NCI-H345 (cell line): Measurements from ENCODE around the gene PFN3.

Experiments used
- DNase-seq: peaks from one replicate; lab custom pipeline; 2025; lab: John Stamatoyannopoulos, UW

PFN3 gene

DNA sequence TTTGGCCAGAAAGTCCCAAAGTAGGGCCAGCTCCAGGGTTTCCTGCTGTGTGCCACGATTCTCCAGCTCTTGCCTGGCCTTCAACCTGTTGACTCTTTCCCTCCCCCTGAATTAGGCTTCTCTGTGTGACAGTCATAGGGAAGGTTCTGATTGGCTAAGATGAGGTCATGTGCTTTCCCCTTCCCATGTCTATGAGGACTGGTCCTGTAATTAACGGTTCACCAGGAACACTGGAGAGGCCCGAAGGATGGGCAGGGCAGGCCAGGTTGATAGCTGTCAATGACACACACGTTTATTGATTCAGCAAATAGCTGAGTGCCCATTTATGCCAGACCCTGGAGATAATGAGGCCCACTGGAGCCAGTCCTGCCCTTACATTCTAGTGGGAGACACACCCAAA, 37.2 kb upstream of the PFN3 start:
- no peak for DNase-seq

DNA sequence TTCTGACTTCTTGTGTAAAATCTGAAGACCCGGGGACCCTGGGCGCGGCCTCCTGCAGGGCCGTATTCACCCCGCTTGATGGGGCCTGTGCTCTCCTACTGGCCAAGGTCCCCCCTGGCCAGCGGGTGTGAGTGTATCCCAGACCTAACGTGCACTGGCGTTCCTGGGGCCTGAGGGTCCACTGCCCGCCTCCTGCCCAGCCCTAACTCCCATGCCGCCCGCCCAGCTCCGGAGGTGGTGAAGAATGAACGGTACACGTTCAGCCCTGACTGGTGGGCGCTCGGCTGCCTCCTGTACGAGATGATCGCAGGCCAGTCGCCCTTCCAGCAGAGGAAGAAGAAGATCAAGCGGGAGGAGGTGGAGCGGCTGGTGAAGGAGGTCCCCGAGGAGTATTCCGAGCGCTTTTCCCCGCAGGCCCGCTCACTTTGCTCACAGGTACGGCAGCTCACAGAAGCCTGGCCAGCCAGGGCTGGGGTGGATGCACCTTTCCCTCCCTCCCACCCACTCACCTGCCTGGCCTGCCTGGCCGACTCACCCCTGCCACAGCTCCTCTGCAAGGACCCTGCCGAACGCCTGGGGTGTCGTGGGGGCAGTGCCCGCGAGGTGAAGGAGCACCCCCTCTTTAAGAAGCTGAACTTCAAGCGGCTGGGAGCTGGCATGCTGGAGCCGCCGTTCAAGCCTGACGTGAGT, 35.5 kb upstream of the PFN3 start:
- DNase-seq = no peak

DNA sequence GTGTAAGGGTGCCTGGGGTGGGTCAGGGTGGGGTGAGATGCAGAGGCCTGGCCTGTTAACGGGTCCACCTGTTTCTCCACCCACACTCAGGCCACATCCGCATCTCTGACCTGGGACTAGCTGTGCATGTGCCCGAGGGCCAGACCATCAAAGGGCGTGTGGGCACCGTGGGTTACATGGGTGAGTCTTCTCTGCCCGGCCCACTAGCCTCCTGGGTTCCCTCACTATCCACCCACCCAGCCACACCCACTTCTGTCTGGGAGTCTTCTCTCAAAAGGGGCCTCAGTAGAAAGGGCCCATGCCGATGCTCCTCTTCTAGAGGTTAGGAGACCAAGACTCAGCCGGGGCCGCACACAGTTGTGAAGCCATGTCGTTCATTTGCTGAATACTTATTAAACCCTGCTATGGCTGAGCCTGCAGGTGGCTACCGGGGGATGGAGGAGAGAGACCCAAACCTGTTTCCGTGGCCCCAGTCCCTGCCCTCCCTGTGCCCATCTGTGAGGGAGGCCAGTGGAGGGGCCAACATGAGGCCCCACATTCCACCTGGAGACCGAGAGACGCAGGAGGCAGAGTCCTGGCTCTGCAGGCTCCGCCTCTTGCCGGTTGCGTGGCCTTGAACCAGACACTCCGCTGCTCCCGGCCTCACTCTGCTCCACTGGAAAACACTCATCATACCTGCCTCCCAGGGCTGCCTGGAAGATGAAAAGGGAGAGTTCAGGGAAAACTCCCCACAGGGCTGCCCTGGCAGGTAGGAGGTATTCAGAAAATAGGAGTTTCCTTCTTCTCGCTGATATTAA, 34.7 kb upstream of the PFN3 start:
- no peak for DNase-seq

DNA sequence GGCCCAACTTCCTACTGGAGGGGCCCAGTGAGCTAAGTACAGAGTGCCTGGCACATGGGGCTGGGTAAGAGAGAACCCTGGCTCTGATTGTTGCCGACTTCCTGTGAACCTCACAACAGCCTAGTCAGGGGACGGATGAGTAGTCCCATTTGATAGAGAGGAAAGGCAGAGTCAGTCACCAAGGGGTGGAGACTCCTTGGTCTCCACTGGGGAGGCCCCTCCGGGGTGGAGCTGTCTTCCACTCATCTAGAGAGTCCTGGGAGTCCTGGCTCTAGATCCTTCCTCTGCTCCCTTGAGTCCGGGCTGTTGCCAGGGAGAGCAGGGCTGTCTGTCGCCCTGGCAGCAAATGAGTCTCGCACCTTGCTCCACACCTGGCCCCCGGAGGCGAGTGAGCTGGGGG, 34.0 kb upstream of the PFN3 start:
- DNase-seq = no peak

DNA sequence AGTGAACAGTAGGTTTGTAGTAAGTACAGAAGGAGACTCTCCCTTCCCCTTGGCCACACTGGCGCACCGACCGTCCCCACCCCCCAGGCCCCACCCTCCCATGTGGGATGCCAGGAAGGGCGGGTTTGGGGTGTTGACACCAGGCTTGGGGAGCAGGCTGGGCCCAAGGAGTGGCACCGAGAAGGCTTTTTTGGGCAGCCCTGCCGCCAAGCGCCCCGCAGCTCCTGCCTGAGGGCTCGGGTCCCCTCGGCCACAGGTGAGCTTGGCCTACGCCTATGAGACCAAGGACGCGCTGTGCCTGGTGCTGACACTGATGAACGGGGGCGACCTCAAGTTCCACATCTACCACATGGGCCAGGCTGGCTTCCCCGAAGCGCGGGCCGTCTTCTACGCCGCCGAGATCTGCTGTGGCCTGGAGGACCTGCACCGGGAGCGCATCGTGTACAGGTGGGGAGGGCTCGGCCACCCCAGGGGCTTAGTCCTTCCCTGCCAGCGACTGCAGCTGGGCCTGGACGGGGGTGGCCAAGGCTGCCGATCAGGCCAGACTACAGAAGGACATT, 33.3 kb upstream of the PFN3 start:
- no peak for DNase-seq

DNA sequence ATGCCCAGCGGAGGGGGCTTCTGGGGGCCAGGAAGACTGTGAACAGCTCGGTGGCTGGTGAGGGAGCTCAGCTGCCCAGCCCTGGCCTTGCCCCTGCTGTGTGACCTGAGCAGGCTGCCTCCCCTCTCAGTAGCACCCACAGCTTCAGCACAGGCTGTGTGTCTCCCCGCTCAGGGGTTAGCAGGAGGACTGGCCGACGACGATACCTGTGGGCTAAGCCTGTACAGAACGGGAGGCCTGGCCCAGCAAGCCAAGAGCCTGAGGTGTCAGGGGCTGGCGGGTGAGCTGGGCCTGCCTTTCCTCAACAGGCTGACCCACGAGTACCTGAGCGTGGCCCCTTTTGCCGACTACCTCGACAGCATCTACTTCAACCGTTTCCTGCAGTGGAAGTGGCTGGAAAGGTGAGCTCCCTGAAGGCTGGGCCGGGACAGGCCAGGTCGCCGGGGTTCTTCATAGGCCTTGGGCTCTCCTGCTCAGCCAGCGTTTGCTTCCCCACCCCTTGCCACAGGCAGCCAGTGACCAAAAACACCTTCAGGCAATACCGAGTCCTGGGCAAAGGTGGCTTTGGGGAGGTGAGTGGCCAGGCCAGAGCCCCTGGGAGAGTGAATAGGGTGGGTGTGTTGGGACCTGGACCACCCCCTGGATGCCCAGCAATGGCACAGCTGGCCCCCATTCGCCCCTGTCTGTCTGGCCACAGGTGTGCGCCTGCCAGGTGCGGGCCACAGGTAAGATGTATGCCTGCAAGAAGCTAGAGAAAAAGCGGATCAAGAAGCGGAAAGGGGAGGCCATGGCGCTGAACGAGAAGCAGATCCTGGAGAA, 32.6 kb upstream of the PFN3 start:
- no peak for DNase-seq

DNA sequence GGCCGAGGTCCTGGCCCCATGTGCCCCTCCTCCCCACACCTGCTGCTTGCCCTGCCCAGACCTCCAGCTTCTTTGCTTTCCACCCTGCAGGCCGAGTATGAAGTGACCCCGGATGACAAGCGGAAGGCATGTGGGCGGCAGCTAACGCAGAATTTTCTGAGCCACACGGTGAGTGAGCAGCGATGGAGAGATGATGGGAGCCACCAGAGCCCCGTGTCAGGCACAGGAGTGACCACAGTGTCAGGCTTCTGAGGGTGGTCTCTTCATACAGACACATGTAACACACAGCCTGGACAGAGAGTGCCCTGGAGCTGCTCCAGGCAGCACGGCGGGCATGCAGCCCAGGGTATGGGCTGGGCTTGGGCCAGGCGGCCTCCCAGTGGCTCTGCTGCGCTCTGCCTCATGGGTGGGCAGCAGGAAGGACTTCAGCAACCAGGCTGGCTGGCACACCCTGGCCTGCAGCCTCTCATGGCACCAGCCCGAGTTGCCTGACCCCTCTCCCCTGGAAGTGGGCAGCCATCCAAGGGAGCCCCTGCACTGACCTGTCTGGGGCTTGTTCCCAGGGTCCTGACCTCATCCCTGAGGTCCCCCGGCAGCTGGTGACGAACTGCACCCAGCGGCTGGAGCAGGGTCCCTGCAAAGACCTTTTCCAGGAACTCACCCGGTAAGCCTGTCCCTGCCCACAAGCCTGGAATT, 31.8 kb upstream of the PFN3 start:
- no peak for DNase-seq

DNA sequence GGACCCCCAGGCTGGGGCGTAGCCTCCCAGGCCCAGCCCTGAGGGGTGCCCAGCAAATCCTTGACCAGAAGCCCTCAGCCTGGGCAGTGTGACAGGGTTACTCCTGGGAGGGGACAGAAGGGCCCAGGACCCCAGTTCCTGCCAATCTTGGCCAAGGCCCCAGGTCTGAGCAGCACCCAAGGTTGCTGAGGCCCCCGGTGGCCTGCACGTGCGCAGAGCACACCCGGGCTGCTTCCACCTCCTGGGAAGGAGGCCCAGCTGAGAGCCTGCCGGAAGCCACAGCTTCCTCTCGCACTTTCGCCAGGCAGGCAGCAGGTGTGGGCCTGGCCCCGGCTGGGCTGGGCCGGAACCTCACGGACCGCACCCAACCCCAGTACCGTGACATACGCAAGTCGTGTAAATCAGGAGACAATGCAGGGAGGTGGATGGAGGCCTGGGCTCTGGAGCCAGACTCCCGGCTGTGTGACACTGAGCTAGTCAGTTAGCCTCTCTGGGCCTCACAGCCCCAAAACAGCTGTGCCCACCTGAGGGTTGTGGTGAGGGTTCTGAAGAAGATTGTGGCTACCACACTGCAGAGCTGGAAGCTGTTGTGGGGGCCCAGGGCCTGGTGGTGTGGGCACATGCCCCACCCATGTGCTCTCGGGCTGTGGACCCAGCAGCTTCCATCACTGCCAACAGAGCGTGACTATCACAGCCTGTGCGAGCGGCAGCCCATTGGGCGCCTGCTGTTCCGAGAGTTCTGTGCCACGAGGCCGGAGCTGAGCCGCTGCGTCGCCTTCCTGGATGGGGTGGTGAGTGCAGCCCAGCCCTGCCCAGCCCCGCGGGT, 31.1 kb upstream of the PFN3 start:
- DNase-seq = no peak

DNA sequence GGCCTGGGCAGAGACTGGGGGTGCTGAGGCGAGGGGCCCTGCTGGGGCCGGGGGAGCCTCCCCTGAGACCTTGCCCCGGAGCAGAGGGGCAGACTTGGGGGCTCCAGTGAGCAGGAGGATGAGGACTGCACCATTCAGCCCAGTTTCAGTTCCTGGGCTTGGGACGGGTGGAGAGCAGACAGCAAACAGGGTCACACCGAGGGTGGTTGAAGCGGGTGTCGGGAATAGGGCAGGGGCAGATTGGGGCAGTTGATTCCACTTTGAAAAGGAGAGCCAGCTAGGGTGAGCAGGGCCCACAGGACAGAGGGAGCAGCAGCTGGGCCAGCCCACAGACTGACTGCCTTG, 30.5 kb upstream of the PFN3 start:
- no peak for DNase-seq

DNA sequence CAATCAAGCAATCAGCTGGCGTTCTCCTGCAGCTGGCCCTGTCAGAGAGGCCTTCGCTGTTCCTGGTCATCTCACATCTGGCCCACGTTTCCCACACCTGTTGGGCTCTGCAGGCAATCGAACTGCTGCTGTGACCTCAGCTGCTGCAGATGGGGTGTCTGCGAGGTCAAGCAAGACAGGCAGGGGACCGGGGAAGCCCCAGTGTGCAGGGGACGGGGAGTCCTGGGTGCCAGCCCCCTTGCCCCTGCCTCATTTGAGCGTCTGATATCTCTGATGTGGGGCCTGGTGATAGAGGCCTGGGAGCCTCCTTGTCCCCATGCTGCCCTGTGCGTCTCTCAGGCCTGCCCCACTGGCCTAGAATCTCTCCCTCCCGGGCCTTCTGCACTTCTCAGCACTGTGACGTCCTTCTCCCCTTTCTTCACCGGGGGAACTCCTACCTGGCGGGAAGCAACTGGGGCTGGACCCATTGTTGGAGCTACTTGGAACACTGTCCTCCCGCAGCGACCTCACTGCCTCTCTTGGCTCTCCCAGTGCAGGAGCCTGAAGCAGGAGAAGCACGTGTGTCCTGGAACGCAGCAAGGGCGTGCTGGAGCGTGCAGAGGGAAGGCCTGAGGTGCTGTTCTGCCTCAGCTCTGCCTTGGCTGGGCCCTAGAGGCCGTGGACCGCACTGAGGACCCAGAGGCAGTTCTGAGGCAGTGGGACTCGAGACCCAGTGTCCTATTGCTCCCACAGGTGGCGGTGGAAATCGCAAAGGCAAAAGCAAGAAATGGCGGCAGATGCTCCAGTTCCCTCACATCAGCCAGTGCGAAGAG, 29.9 kb upstream of the PFN3 start:
- no peak for DNase-seq

DNA sequence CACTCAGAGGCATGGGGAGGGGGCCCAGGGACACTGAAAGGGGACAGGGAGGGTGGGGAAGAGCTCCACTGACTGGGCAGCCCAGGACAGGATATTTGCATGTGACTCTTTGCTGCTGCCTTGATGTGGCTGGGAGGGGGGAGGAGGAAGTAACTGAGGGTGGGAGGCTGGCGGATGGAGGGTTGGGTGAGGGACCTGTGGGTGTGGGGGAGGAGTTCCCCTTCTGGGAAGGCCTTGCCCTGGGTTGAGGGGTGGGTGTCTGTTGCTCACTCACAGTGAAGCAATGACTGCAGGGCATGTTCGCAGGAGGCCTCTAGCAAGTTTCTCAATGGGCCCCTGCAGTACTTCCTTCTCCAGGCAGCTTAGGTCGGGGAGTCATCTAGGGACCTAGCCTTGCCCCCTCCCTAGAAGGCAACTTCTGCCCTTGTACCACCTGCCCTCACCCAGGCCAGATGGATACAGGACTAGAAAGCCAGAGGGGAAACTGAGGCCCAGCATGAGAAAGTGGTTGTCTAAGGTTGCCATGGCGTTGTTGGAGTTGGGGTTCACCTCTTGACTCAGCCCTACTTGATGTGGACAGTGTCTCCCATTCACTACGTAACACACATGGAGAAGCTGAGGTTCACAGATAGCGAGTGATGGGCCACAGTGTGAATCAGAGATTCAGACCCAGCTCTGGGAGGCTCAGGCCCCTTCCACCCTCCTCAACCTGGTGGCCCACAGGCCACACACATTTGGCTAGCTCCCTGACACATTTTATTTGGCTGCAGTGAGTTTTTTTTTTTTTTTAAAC, 29.0 kb upstream of the PFN3 start:
- no peak for DNase-seq

DNA sequence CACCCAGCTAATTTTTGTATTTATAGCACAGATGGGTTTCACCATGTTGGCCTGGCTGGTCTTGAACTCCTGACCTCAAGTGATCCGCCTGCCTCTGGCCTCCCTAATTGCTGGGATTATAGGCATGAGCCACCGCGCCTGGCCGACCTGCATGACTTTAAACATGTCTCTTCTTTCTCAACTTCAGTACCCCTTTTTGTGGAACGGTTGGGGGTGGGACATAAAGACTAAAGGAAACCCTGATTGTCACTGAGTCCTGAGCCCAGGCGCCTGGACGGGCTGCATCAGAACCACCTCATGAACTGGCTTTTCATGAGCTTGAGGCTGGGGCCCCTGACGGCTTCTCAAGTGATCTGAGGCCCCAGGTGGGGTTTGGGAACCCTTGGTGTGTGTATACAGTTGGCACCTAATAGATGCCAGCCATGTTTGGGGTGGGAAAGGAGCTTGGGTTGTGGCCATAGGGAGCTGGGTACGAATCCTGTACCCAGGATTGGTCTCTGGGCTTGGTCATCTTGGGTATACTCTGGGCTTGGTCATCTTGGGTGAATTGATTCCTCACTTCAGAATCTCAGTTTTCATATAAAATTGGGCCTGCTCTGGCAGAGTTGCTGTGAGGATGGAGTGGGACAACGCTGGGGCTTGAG, 28.2 kb upstream of the PFN3 start:
- no peak for DNase-seq

DNA sequence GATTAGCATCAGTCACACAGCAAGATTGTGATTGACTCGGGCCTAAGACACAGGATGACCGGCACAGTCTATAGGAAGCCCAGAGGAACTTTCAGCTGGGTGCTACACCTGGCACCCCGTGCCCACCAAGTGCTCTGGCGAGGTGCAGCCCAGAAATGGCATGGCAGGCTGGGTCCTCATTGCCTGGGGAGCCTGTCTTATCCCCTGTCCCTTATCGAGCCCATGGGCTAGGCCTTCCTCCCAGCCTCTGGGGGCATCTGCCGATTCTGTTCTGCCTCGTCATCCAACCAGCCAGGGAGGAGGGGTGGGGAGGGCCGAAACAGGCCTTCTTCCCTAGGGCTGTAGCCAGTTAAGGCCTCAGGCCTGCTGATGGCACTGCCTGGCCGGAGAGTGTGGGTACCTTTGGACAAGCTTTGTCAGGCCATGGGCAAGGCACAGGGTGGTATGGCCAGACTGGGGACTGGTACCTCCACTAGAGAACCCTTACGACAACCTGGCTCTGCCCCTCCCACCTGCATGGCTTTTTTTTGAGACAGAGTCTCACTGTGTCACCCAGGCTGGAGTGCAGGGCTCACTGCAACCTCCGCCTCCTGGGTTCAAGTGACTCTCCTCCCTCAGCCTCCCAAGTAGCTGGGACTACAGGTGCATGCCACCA, 27.6 kb upstream of the PFN3 start:
- no peak for DNase-seq

DNA sequence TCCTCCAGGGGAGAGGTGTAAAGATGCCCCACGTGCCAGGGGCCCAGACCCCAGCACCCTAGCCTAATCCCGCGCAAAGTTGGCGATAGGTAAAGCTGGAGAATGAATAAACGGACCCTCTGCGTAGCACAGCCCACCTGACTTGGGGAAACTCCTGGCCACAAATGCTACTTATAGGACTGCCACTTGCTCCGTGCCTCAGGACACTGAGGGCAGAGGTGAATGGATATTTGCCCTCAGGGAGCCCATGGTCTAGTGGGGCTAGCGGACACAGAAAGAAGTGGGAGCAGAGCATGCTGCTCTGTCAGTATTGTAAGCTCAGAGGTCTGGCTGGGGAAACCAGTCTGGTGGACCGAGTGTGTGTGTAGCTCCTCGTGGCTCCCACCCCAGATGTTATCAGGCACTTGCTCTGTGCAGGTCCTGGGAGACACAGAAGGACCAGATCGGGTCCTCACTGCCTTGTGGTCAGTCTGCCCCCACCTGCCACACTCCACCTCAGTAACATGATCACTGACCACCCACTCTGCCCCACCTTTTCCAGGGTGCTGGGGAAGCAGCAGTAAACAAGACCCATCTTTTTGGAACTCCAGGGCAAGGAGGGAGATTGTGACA, 26.9 kb upstream of the PFN3 start:
- DNase-seq = no peak

DNA sequence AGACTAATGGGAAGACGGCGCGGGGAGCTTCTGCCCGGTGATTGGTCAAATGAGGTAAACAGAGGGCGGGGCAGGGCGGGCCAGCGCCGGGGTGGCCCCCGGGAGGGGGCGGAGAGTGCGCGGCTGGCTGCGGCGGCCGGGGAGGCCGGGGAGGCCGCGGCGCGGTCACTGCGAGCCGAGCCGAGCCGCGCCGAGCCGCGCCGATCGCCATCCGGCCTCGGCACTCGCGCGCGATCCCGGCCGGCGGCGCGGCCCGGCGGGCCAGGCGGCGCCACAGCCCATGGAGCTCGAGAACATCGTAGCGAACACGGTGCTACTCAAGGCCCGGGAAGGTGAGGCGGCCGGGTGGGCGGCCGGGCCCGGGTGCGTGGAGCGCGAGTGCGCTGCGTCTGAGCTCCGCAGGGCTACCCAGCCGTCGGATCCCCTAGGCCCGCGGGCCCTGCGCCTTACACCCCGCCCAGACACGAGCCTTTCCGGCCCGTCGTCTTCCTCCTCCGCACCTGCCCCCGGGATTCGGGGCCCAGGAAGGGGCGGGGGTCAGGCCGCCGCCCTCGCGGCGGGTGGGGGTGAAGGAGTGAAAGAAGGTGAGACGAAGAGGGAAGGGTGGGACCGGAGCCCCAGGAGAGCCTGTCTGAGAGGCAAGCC, 26.2 kb upstream of the PFN3 start, which contains the start of gene GRK6:
Gene GRK6, plus strand, starts transcription at position 111 of the 645 bp plus-strand sequence. Its CDS starts 170 bp downstream, at position 281.
- DNase-seq = peak; percentile 54

DNA sequence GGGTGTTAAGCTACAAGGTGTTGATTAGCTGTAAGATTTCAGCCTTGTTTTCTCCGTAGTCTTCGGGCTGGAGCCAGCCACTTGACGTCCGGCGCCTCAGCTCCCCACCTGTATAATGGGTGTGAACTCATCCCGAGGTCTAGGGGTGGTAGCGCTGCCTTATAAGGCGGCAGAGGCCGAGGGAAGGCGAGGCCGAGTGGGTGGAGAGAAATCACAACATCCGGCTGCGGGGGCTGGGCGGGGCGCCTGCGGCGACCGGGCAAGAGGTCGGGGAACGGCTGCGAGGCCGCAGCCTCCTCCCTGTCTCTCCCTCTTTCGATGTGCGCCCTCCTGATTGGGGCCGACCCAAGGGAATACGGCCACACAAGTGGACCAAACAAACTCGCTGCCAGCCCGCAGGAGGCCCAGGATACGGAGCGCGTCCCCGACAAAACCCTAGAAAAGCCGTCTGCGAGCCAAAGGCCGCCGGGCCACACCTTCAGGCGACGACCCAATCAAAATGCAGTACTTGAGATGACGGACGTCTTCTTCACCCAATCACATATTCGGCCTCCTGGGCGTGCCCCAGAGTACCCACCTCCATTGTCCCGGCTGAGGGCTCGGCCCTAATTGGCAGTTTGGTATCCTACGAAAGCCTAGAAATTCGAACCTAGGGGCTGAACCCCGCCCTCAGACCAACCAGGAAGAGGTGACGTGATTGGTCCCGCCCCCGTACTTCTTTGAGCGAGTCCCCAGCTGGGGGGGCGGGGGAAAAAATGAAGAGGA, 25.5 kb upstream of the PFN3 start:
- peak; percentile 100 for DNase-seq
